IMR-90 (cell line): Measurements from ENCODE around the gene RGS12.

Experiments used
- CEBPB ChIP-seq: IDR thresholded peaks from 2 replicates; pipeline ENCODE4 v1.6.1; 2012; ENCODE audit warnings: low read depth, low read length, improper control_type of control experiment
- CHD1 ChIP-seq: IDR thresholded peaks from 2 replicates; pipeline ENCODE4 v1.6.1; 2012; ENCODE audit warnings: low read depth, low read length, improper control_type of control experiment
- CTCF ChIP-seq: conservative IDR thresholded peaks from 2 replicates; pipeline ENCODE4 v1.5.1; 2012; ENCODE audit warnings: mild to moderate bottlenecking, low read depth, low read length, improper control_type of control experiment
- MAFK ChIP-seq: IDR thresholded peaks from 2 replicates; pipeline ENCODE4 v1.6.1; 2012; ENCODE audit warnings: low read depth, low read length, improper control_type of control experiment
- MXI1 ChIP-seq: IDR thresholded peaks from 2 replicates; pipeline ENCODE4 v1.6.1; 2012; ENCODE audit warnings: low read depth, mild to moderate bottlenecking, low read length, moderate library complexity, borderline replicate concordance
- NFE2L2 ChIP-seq: fragments of 150-350 bp; IDR thresholded peaks from 2 replicates; pipeline ENCODE4 v1.6.1; 2016; ENCODE audit warnings: low read depth, mild to moderate bottlenecking, low read length
- POLR2A ChIP-seq: IDR thresholded peaks from 2 replicates; pipeline ENCODE4 v1.6.1; 2012; ENCODE audit warnings: mild to moderate bottlenecking, low read depth, low read length
- RAD21 ChIP-seq: IDR thresholded peaks from 2 replicates; pipeline ENCODE4 v1.6.1; 2012; ENCODE audit warnings: low read length, improper control_type of control experiment
- RFX5 ChIP-seq: IDR thresholded peaks from 2 replicates; pipeline ENCODE4 v1.8.0; 2012; ENCODE audit warnings: low read depth, mild to moderate bottlenecking, low read length, moderate library complexity
- USF2 ChIP-seq: fragments of 150-350 bp; IDR thresholded peaks from 2 replicates; pipeline ENCODE4 v1.6.1; 2017; ENCODE audit warnings: mild to moderate bottlenecking, antibody characterized with exemption, low read length, low read depth

GRCh38 chr4:3263876-3264193 lies 29.0 kb upstream of the RGS12 start:
- TF ChIP-seq USF2, result no peak
- TF ChIP-seq CHD1, result no peak
- TF ChIP-seq POLR2A, result no peak
- no peak for TF ChIP-seq CTCF
- TF ChIP-seq MAFK, result no peak
- no peak for TF ChIP-seq RFX5
- no peak for TF ChIP-seq RAD21
- TF ChIP-seq CEBPB, result no peak
- TF ChIP-seq NFE2L2, result no peak
- TF ChIP-seq MXI1, result no peak
